K562 (cell line): Measurements from ENCODE around the gene WWOX. TPM values are rescaled to one million over a fixed set of nuclear protein-coding genes. Genes with fewer than 3 reads are reported as not detected.
A peak's percentile ranks its signal among the peaks of the same experiment; 100 is the strongest.

Experiments used
- ATAC-seq: fragments of 200-7000 bp; cut with Tn5 transposase; 3 replicates; pipeline ENCODE4 v1.9.1; 2020; ENCODE audit warnings: moderate library complexity
- BruUV-seq: library from RNA; stranded (reverse); fragments of 400-500 nt; replicated peaks from 2 replicates; lab custom pipeline; 2021; lab: Mats Ljungman, UMichigan
- CTCF ChIA-PET: fragments of 300-600 bp; formaldehyde crosslinking; extraction: SDS; loops from one replicate; lab custom pipeline; 2021; ENCODE audit warnings: low intra/inter-chr PET ratio; lab: Yijun Ruan, JAX
- POLR2A ChIA-PET: fragments of 300-600, 350-650 bp; sonication (Branson Sonifier 250); formaldehyde crosslinking; extraction: SDS; loops from one replicate; lab custom pipeline; 2021; ENCODE audit warnings: antibody characterized with exemption, inconsistent platforms; lab: Yijun Ruan, JAX
- DNase-seq, 4 experiments: peaks; one replicate each; pipeline versions ENCODE4 v3.0.0 to v3.0.0-alpha.2; 2011 to 2018; ENCODE audit warnings: low spot score in 3 of 4, mixed read lengths in 3 of 4; ENCODE audit errors: extremely low read depth in 1 of 4
- FAIRE-seq: peaks from 2 replicates; lab custom pipeline; 2011; peaks lifted over from hg19 to GRCh38; lab: Jason Lieb, UNC
- H2AFZ ChIP-seq: 2 replicates; pipeline ENCODE4 v1.6.0; 2011; ENCODE audit warnings: low read depth, low read length, control low read depth, inconsistent platforms
- H3K27ac ChIP-seq: fragments of 200-600 bp; 3 replicates; pipeline ENCODE4 v1.8.0; 2011; ENCODE audit warnings: low read depth, mild to moderate bottlenecking, control low read depth, inconsistent platforms, low read length, moderate library complexity, mixed read lengths; ENCODE audit errors: extremely low read depth
- H3K27me3 ChIP-seq, 2 experiments: fragments of 300-600 bp in 1 of 2; 2 replicates in 1 of 2; 3 replicates in 1 of 2; pipeline versions ENCODE4 v1.6.0 to v1.8.0; 2011; ENCODE audit warnings: inconsistent platforms in 2 of 2, low read length in 2 of 2, mild to moderate bottlenecking in 1 of 2, mixed read lengths in 1 of 2, moderate library complexity in 1 of 2; ENCODE audit not compliant: control insufficient read depth in 2 of 2, insufficient read depth in 2 of 2
- H3K36me3 ChIP-seq: fragments of 300-600 bp; 3 replicates; pipeline ENCODE4 v1.8.0; 2011; ENCODE audit warnings: mild to moderate bottlenecking, low read length, inconsistent platforms; ENCODE audit not compliant: control insufficient read depth, insufficient read depth
- H3K4me1 ChIP-seq, 2 experiments: fragments of 200-600 bp in 1 of 2; replicated peaks in 1 of 2; 2 replicates in 1 of 2; 3 replicates in 1 of 2; pipeline versions ENCODE4 v1.5.1 to v1.8.0; 2011; ENCODE audit warnings: inconsistent platforms in 2 of 2, low read length in 2 of 2, mild to moderate bottlenecking in 1 of 2, mixed read lengths in 1 of 2, moderate library complexity in 1 of 2; ENCODE audit not compliant: control insufficient read depth in 2 of 2, insufficient read depth in 2 of 2
- H3K4me2 ChIP-seq: 2 replicates; pipeline ENCODE4 v1.6.1; 2011; ENCODE audit warnings: low read length, control low read depth, inconsistent platforms, mixed read lengths; ENCODE audit not compliant: insufficient read depth
- H3K4me3 ChIP-seq: fragments of 200-600 bp; sonication (generic), shearing (Covaris generic); 2 replicates; pipeline ENCODE4 v1.5.1; 2016; ENCODE audit warnings: control low read depth, inconsistent platforms
- H3K79me2 ChIP-seq: fragments of 200-600 bp; 3 replicates; pipeline ENCODE4 v1.8.0; 2011; ENCODE audit warnings: low read length, inconsistent platforms; ENCODE audit not compliant: control insufficient read depth, insufficient read depth
- H3K9ac ChIP-seq, 2 experiments: 2 replicates each; pipeline versions ENCODE4 v1.6.0 to v1.6.1; 2011; ENCODE audit warnings: low read depth in 2 of 2, low read length in 2 of 2, control low read depth in 1 of 2, inconsistent platforms in 1 of 2, mild to moderate bottlenecking in 1 of 2, mixed read lengths in 1 of 2; ENCODE audit not compliant: insufficient read depth in 1 of 2
- H3K9me1 ChIP-seq: one replicate; pipeline ENCODE4 v1.6.0; 2011; ENCODE audit warnings: inconsistent platforms, mild to moderate bottlenecking, low read length, moderate library complexity; ENCODE audit not compliant: control insufficient read depth, insufficient read depth
- H3K9me3 ChIP-seq: replicated peaks from 2 replicates; pipeline ENCODE4 v1.5.1; 2011; ENCODE audit warnings: low read depth, low read length, inconsistent platforms; ENCODE audit not compliant: control insufficient read depth, insufficient read depth
- H4K20me1 ChIP-seq: replicated peaks from 2 replicates; pipeline ENCODE4 v1.6.1; 2011; ENCODE audit warnings: low read length, inconsistent platforms, mixed read lengths; ENCODE audit not compliant: control insufficient read depth, insufficient read depth
- CHD1 ChIP-seq: fragments of 200-600 bp; sonication (generic); IDR thresholded peaks from one replicate; pipeline ENCODE4 v1.6.1; 2012; ENCODE audit warnings: mild to moderate bottlenecking, moderate library complexity, low read length, inconsistent platforms
- FOS ChIP-seq: IDR thresholded peaks from 3 replicates; pipeline ENCODE4 v1.6.1; 2011; ENCODE audit not compliant: insufficient read length; ENCODE audit errors: extremely low read depth
- HBP1 ChIP-seq: fragments of 450-650 bp; formaldehyde crosslinking; IDR thresholded peaks from 2 replicates; pipeline ENCODE4 v1.4.0; 2022; ENCODE audit warnings: missing genetic modification characterization
- MLLT1 ChIP-seq, 2 experiments: fragments of 450-650 bp; IDR thresholded peaks; 2 replicates each; pipeline ENCODE4 v1.6.1; 2016
- PKNOX1 ChIP-seq: fragments of 450-650 bp; IDR thresholded peaks from 2 replicates; pipeline ENCODE4 v1.6.1; 2016
- POLR2H ChIP-seq: IDR thresholded peaks from 2 replicates; pipeline ENCODE4 v1.6.1; 2016; ENCODE audit warnings: missing genetic modification characterization, low read depth, mild to moderate bottlenecking, control low read depth, missing compliant biosample characterization, moderate library complexity
- PURB ChIP-seq: sonication (generic); formaldehyde crosslinking; IDR thresholded peaks from 2 replicates; pipeline ENCODE4 v1.9.0; 2021; ENCODE audit warnings: low read depth, mild to moderate bottlenecking, missing genetic modification reagents
- SRSF1 ChIP-seq: fragments of 200-400 bp; formaldehyde crosslinking; IDR thresholded peaks from 2 replicates; pipeline ENCODE4 v1.6.1; 2017; ENCODE audit warnings: mild to moderate bottlenecking, low read depth, low read length, moderate library complexity
- SRSF7 ChIP-seq: fragments of 200-400 bp; formaldehyde crosslinking; optimal IDR thresholded peaks from 2 replicates; pipeline ENCODE3; 2017; ENCODE audit warnings: mild to moderate bottlenecking, low read depth, low read length
- ZMIZ1 ChIP-seq, 2 experiments: fragments of 150-350 bp in 1 of 2; IDR thresholded peaks; 2 replicates each; pipeline ENCODE4 v1.6.1; 2012 to 2016; ENCODE audit warnings: low read depth in 2 of 2, low read length in 2 of 2, mild to moderate bottlenecking in 1 of 2, moderate library complexity in 1 of 2
- WGBS: fragments of 100-300 bp; shearing (Covaris generic); methylation state at CpG from one replicate; pipeline ENCODE4 v1.1.6; 2016; ENCODE audit warnings: low coverage, mixed read lengths; ENCODE audit not compliant: insufficient coverage; ENCODE audit errors: missing lambda C conversion rate; 5-methylcytosine and 5-hydroxymethylcytosine counted together
- in situ Hi-C: fragments of 300-500 bp; cut with MboI; formaldehyde crosslinking; loops from 4 replicates; pipeline ENCODE4 v1.15.0; 2018; ENCODE audit warnings: inconsistent platforms, mixed read lengths
- intact Hi-C: fragments of 100-400 bp; cut with micrococcal nuclease; formaldehyde crosslinking; loops from 2 replicates; pipeline ENCODE4 v1.14.2; 2022
- polyA plus RNA-seq, 8 experiments: library from polyadenylated mRNA; depleted of rRNA in 4 of 8; stranded (reverse) in 5 of 8; unstranded in 3 of 8; fragments of >200 nt; fragmentation: Nextera tagmentation in 2 of 8; fragmentation: Illumina TruSeq in 1 of 8; extraction: Ambion mirVana in 2 of 8; extraction: Trizol in 1 of 8; gene quantifications; 2 replicates each; pipeline versions ENCODE4 v1.2.1 to v1.2.3, GENCODE V29; 2011 to 2014; ENCODE audit warnings: inconsistent platforms in 1 of 8, missing spikeins in 1 of 8
- total RNA-seq, 7 experiments: library from RNA; depleted of rRNA in 6 of 7; stranded (reverse); fragments of >200 nt in 6 of 7; fragmentation: Illumina TruSeq in 2 of 7; extraction: Trizol in 2 of 7; gene quantifications; 2 replicates each; pipeline versions ENCODE4 v1.2.1 to v1.2.3, GENCODE V29; 2011 to 2021; ENCODE audit warnings: low replicate concordance in 1 of 7

The WWOX gene
- total and polyA plus RNA-seq, 9 of the 15 experiments (the other 6 are each of a cell fraction or from before 2014, with no cell fraction given), result 1.6 to 22.7 (median 8.1) TPM

GRCh38 chr16:78750611-78751010 lies 651.2 kb downstream of the WWOX start:
- TF ChIP-seq FOS (no peak), SRSF7 (no peak), ZMIZ1 (IDR thresholded peaks at IDR 0.05; ENCODE audit: low read depth in 2 of 2, low read length in 2 of 2) (no peak), PURB (CRISPR knock-in tag) (no peak), HBP1 (no peak), POLR2H (tag) (no peak), CHD1 (no peak), PKNOX1 (no peak), MLLT1 (IDR thresholded peaks at IDR 0.05) (no peak), SRSF1 (no peak)
- Histone ChIP-seq H3K4me1 (no peaks in the 10 kb centered on the region), H3K9me3 (no peaks in the 10 kb centered on the region; the same call in 1 of the 2 replicates), H3K9me1 (no peaks in the 10 kb centered on the region), H3K27ac (no peak overlapping the region), H3K9ac (no peak overlapping the region), H3K79me2 (no peaks in the 10 kb centered on the region), H3K36me3 (no peaks in the 10 kb centered on the region), H3K27me3 (0 out of 5 replicates have a peak, but pooled peaks cover 0 to 4% of the 10 kb centered on the region in 2 experiments), H3K4me3 (no peak overlapping the region), H4K20me1 (no peaks in the 10 kb centered on the region), H2AFZ (no peak overlapping the region), H3K4me2 (no peak overlapping the region)
- intact Hi-C loops, result no loop called here
- ChIA-PET CTCF (no interaction called here), POLR2A (interaction anchor here (0.6 kb wide), 1 partner anchor 425 kb away, joined by 3 read pairs; no protein-coding TSS in a partner anchor)
- DNase-seq (no peak), FAIRE-seq (peak; percentile 48), ATAC-seq (no peak)
- no TSS peak for BruUV-seq
- WGBS, result 6% methylated on average over 8 of the region's 8 CpGs
- in situ Hi-C loops, result no loop called here
